ENCODE data around the gene RNF44. TPM values are rescaled to one million over a fixed set of nuclear protein-coding genes. Genes with fewer than 3 reads are reported as not detected.

Gene RNF44
- total RNA-seq, 1 experiment from 2014 or later, result 19.2 TPM

DNA sequence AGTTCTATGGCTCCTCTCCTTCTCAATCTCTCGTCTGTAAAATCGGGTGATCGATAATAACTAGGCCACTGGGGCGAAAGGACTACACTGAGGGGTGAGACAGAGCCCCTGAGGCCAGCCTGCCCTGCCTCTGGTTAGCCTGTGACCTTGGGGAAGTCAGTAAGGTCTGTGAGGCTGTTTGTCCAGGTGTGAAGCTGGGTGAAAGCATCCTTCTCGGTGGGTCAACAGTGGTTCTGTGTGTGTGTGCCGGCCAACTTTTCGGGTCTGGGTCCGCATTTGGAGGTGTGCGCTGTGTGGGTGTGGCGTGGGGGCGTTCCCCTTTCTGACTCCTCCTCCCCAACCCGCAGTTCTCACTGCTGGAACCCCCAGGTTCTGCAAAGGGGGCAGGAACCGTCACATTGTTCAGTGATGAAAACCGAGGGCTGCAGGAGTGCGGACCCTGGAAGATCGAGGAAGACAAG is 5.0 kb upstream of the RNF44 start:
- Histone ChIP-seq H3K9me2 (replicated peaks; ENCODE audit: low read length) (no peaks in the 10 kb centered on the region), H3K27ac (ENCODE audit: low read length) (no peak overlapping the region), H3K4me3 (ENCODE audit: low read length) (peak overlapping the region; percentile 74), H3K36me3 (ENCODE audit: low read depth, low read length) (no peaks in the 10 kb centered on the region), H4K20me1 (ENCODE audit: low read length) (no peaks in the 10 kb centered on the region), H2AFZ (ENCODE audit: low read length) (peak overlapping the region; percentile 64; the same call in 1 of the 2 replicates), H3K79me2 (ENCODE audit: low read length) (peaks cover 25% of the 10 kb centered on the region), H3K9ac (ENCODE audit: low read length) (peak overlapping the region; percentile 83), H3K4me1 (ENCODE audit: insufficient read depth, low read length) (peaks cover 51% of the 10 kb centered on the region), H3K4me2 (ENCODE audit: low read length) (peak overlapping the region; percentile 94), H3K9me3 (ENCODE audit: low read length) (no peaks in the 10 kb centered on the region), H3F3A (ENCODE audit: low read length, unreplicated experiment) (no peaks in the 10 kb centered on the region), H3K27me3 (ENCODE audit: low read length) (no peaks in the 10 kb centered on the region)
- ChIA-PET CTCF (interaction anchor here (0.6 kb wide), 1 partner anchor 44 kb away, joined by 3 read pairs; no protein-coding TSS in a partner anchor), POLR2A (ENCODE audit: unreplicated experiment) (no interaction called here)
- BruUV-seq (replicated peaks), result TSS peak; percentile 27
- DNase-seq, result no peak
- TF ChIP-seq, protein P1, sequence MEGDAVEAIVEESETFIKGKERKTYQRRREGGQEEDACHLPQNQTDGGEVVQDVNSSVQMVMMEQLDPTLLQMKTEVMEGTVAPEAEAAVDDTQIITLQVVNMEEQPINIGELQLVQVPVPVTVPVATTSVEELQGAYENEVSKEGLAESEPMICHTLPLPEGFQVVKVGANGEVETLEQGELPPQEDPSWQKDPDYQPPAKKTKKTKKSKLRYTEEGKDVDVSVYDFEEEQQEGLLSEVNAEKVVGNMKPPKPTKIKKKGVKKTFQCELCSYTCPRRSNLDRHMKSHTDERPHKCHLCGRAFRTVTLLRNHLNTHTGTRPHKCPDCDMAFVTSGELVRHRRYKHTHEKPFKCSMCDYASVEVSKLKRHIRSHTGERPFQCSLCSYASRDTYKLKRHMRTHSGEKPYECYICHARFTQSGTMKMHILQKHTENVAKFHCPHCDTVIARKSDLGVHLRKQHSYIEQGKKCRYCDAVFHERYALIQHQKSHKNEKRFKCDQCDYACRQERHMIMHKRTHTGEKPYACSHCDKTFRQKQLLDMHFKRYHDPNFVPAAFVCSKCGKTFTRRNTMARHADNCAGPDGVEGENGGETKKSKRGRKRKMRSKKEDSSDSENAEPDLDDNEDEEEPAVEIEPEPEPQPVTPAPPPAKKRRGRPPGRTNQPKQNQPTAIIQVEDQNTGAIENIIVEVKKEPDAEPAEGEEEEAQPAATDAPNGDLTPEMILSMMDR (conservative IDR thresholded peaks at IDR 0.05; ENCODE audit: low read depth, low read length), result no peak
- TF ChIP-seq EZH2phosphoT487 (IDR thresholded peaks at IDR 0.05; ENCODE audit: borderline replicate concordance, low read length) (no peak), EZH2 (IDR thresholded peaks at IDR 0.05; ENCODE audit: low read length, unreplicated experiment) (no peak)
- intact Hi-C loops (cut with micrococcal nuclease), result no loop called here
- ATAC-seq, result no peak

DNA sequence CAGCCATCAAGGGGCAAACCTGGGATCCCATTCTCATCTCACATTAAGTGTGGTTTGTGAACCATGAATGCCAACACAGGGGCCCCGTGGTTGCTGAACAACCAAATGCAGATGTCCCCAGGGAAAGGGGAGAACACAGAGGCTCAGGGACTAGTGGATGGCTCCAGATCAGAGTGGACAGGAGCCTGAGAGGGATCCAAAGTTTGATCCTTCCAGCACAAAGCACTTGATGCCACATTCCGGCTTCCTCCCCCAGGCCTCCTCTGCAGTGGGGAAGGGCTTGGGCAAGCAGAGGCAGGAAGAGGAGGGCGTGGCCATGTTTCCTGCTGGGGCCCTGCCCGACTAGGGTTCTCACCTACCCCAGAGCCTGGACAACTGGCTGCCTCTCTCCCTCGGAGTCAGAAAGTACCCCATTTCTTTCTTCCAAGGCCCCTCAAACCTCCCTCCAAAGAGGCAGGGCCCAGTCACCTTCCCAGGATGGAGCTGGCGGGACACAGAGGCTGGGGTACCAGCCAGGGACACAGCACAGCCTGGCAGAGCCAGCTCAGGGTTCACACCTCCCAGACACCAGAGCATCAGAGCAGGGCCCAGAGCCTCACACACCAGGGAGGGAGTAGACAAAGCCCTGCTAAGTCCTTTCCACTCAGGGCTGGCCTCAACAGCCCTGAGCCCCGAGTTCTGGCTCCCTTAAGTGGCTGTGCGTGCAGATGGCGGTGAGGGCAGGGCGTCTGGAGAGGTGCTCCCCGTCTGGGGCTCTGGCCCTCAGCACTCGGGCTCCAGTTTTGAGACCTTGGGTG is 4.3 kb upstream of the RNF44 start:
- intact Hi-C loops (cut with micrococcal nuclease), result no loop called here

More for the DNA sequence above, 4.3 kb upstream of the RNF44 start:
- ATAC-seq, result no peak
- Histone ChIP-seq H3K9ac (ENCODE audit: low read length) (no peak overlapping the region), H2AFZ (ENCODE audit: low read length) (no peak overlapping the region), H3K4me2 (ENCODE audit: low read length) (peak overlapping the region; percentile 94), H3K79me2 (ENCODE audit: low read length) (peaks cover 27% of the 10 kb centered on the region), H3K4me1 (ENCODE audit: insufficient read depth, low read length) (peaks cover 51% of the 10 kb centered on the region), H3K27me3 (ENCODE audit: low read length) (no peaks in the 10 kb centered on the region), H3K27ac (ENCODE audit: low read length) (no peak overlapping the region), H3K4me3 (ENCODE audit: low read length) (no peak overlapping the region), H3F3A (ENCODE audit: low read length, unreplicated experiment) (no peaks in the 10 kb centered on the region), H3K36me3 (ENCODE audit: low read depth, low read length) (no peaks in the 10 kb centered on the region), H3K9me3 (ENCODE audit: low read length) (no peaks in the 10 kb centered on the region), H3K9me2 (replicated peaks; ENCODE audit: low read length) (no peaks in the 10 kb centered on the region), H4K20me1 (ENCODE audit: low read length) (no peaks in the 10 kb centered on the region)
- POLR2A ChIA-PET (ENCODE audit: unreplicated experiment), result no interaction called here
- CTCF ChIA-PET, result no interaction called here
- TF ChIP-seq, protein P1 (conservative IDR thresholded peaks at IDR 0.05; ENCODE audit: low read depth, low read length), result no peak
- TF ChIP-seq EZH2phosphoT487 (IDR thresholded peaks at IDR 0.05; ENCODE audit: borderline replicate concordance, low read length) (no peak), EZH2 (IDR thresholded peaks at IDR 0.05; ENCODE audit: low read length, unreplicated experiment) (no peak)
- DNase-seq, result peak; percentile 31
- no TSS peak for BruUV-seq (replicated peaks)

All from PC-3 (cell line).